MM.1S (cell line): ENCODE measurements around the gene DNAJC17.

Source experiments
- DNase-seq: peaks from one replicate; pipeline ENCODE4 v3.0.0-alpha.2; 2015
- H2AFZ ChIP-seq: fragments of 300-600 bp; sonication (generic); 2 replicates; pipeline ENCODE4 v1.6.0; 2016; ENCODE audit warnings: antibody characterized with exemption, low read length
- H3F3A ChIP-seq: fragments of 300-600 bp; sonication (generic); 2 replicates; pipeline ENCODE4 v1.6.1; 2016; ENCODE audit warnings: mild to moderate bottlenecking, antibody characterized with exemption, low read length, moderate library complexity, mixed read lengths; ENCODE audit not compliant: insufficient read depth
- H3K27ac ChIP-seq: fragments of 300-600 bp; sonication (generic); 2 replicates; pipeline ENCODE4 v1.5.1; 2016; ENCODE audit warnings: mild to moderate bottlenecking, low read length
- H3K27me3 ChIP-seq: fragments of 300-600 bp; sonication (generic); replicated peaks from 2 replicates; pipeline ENCODE4 v1.6.0; 2016; ENCODE audit warnings: low read length; ENCODE audit not compliant: insufficient read depth
- H3K36me3 ChIP-seq: fragments of 300-600 bp; sonication (generic); replicated peaks from 2 replicates; pipeline ENCODE4 v1.6.1; 2016; ENCODE audit warnings: mild to moderate bottlenecking, low read length, mixed read lengths; ENCODE audit not compliant: insufficient read depth
- H3K4me1 ChIP-seq: fragments of 300-600 bp; sonication (generic); 2 replicates; pipeline ENCODE4 v1.6.1; 2016; ENCODE audit warnings: low read length, mixed read lengths
- H3K4me2 ChIP-seq: fragments of 300-600 bp; sonication (generic); 2 replicates; pipeline ENCODE4 v1.6.0; 2016; ENCODE audit warnings: low read depth, low read length
- H3K4me3 ChIP-seq: fragments of 300-600 bp; sonication (generic); 2 replicates; pipeline ENCODE4 v1.5.1; 2016; ENCODE audit warnings: low read length, mixed read lengths
- H3K79me2 ChIP-seq: fragments of 300-600 bp; sonication (generic); 2 replicates; pipeline ENCODE4 v1.6.1; 2016; ENCODE audit warnings: mixed run types, low read length, mixed read lengths
- H3K9ac ChIP-seq: fragments of 300-600 bp; sonication (generic); 2 replicates; pipeline ENCODE4 v1.6.1; 2016; ENCODE audit warnings: low read length, mixed read lengths
- H3K9me2 ChIP-seq: fragments of 300-600 bp; sonication (generic); replicated peaks from 2 replicates; pipeline ENCODE4 v1.6.1; 2016; ENCODE audit warnings: mild to moderate bottlenecking, low read length, mixed read lengths; ENCODE audit not compliant: insufficient read depth
- H3K9me3 ChIP-seq: fragments of 300-600 bp; sonication (generic); replicated peaks from 2 replicates; pipeline ENCODE4 v1.6.1; 2016; ENCODE audit warnings: mild to moderate bottlenecking, low read length, mixed read lengths; ENCODE audit not compliant: insufficient read depth
- H4K20me1 ChIP-seq: fragments of 300-600 bp; sonication (generic); 2 replicates; pipeline ENCODE4 v1.6.1; 2016; ENCODE audit warnings: mild to moderate bottlenecking, low read length, moderate library complexity, mixed read lengths; ENCODE audit not compliant: insufficient read depth
- EZH2 ChIP-seq: fragments of 300-600 bp; sonication (generic); optimal IDR thresholded peaks from 2 replicates; pipeline ENCODE3; 2017; ENCODE audit warnings: low read depth, mild to moderate bottlenecking, antibody characterized with exemption, low read length, mixed read lengths
- EZH2phosphoT487 ChIP-seq: fragments of 300-600 bp; sonication (generic); IDR thresholded peaks from 2 replicates; pipeline ENCODE4 v1.6.1; 2018; ENCODE audit warnings: antibody characterized with exemption, low read length
- TF ChIP-seq, protein P1 (sequence below): fragments of 300-600 bp; sonication (generic); IDR thresholded peaks from 2 replicates; pipeline ENCODE4 v1.5.1; 2016; ENCODE audit warnings: antibody characterized with exemption, low read length, mixed read lengths

DNAJC17 gene

DNA sequence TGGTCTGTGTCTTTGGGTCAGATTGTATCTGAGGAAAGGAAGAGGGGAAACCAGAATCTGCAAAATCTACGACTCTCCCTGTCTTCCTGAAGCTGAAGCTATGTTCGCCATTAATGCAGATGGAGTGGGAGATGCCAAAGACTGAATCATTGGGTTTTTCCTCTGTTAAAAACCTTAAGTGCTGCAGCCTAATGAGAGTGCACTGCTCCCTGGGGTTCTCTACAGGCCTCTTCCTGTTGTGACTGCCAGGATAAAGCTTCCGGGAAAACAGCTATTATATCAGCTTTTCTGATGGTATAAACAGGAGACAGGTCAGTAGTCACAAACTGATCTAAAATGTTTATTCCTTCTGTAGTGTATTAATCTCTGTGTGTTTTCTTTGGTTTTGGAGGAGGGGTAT lies 76.2 kb downstream of the DNAJC17 start:
- H3K4me1 ChIP-seq, result peaks cover 14% of the 10 kb centered on the region
- H3K4me2 ChIP-seq, result no peak overlapping the region
- DNase-seq, result no peak
- no peaks in the 10 kb centered on the region for H3K9me2 ChIP-seq
- H3F3A ChIP-seq, result peaks cover 9% of the 10 kb centered on the region; the same call in 1 of the 2 replicates
- H3K27ac ChIP-seq, result peak overlapping the region; percentile 50; the same call in 1 of the 2 replicates
- H3K27me3 ChIP-seq, result no peaks in the 10 kb centered on the region
- no peak overlapping the region for H3K9ac ChIP-seq
- H3K36me3 ChIP-seq, result peaks cover 2% of the 10 kb centered on the region; the same call in 1 of the 2 replicates
- H3K9me3 ChIP-seq, result no peaks in the 10 kb centered on the region
- H4K20me1 ChIP-seq, result no peaks in the 10 kb centered on the region
- TF ChIP-seq, protein P1, sequence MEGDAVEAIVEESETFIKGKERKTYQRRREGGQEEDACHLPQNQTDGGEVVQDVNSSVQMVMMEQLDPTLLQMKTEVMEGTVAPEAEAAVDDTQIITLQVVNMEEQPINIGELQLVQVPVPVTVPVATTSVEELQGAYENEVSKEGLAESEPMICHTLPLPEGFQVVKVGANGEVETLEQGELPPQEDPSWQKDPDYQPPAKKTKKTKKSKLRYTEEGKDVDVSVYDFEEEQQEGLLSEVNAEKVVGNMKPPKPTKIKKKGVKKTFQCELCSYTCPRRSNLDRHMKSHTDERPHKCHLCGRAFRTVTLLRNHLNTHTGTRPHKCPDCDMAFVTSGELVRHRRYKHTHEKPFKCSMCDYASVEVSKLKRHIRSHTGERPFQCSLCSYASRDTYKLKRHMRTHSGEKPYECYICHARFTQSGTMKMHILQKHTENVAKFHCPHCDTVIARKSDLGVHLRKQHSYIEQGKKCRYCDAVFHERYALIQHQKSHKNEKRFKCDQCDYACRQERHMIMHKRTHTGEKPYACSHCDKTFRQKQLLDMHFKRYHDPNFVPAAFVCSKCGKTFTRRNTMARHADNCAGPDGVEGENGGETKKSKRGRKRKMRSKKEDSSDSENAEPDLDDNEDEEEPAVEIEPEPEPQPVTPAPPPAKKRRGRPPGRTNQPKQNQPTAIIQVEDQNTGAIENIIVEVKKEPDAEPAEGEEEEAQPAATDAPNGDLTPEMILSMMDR, result no peak
- H3K4me3 ChIP-seq, result no peak overlapping the region
- H2AFZ ChIP-seq, result no peak overlapping the region
- H3K79me2 ChIP-seq, result no peaks in the 10 kb centered on the region

DNA sequence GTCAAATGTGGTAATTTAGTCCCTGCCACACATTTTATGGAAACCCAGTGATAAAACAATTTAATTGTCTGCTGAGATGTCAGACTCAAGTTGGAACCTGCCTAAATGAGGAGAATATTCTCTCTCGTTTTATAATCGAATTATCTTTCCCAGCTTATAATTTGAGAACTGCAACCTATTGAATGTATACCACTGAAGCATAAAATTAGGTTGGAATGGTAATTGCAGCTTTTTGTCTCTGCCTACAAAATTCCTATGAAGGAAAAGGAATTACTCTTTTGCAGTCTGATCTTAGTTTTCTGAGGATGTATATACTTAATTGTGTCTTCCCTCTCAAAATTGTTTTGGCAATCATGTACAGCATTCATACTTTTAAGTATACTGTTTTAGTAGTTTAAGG lies 83.4 kb downstream of the DNAJC17 start:
- H3F3A ChIP-seq, result no peaks in the 10 kb centered on the region
- no peaks in the 10 kb centered on the region for H3K79me2 ChIP-seq
- no peak overlapping the region for H2AFZ ChIP-seq
- no peak overlapping the region for H3K4me2 ChIP-seq
- H3K4me1 ChIP-seq, result no peaks in the 10 kb centered on the region
- no peak overlapping the region for H3K4me3 ChIP-seq
- no peak overlapping the region for H3K27ac ChIP-seq
- H3K27me3 ChIP-seq, result no peaks in the 10 kb centered on the region
- no peaks in the 10 kb centered on the region for H3K9me3 ChIP-seq
- H3K36me3 ChIP-seq, result no peaks in the 10 kb centered on the region
- no peaks in the 10 kb centered on the region for H4K20me1 ChIP-seq
- no peak overlapping the region for H3K9ac ChIP-seq
- TF ChIP-seq EZH2 (no peak), EZH2phosphoT487 (no peak)
- TF ChIP-seq, protein P1, result no peak
- H3K9me2 ChIP-seq, result no peaks in the 10 kb centered on the region
- DNase-seq, result no peak

DNA sequence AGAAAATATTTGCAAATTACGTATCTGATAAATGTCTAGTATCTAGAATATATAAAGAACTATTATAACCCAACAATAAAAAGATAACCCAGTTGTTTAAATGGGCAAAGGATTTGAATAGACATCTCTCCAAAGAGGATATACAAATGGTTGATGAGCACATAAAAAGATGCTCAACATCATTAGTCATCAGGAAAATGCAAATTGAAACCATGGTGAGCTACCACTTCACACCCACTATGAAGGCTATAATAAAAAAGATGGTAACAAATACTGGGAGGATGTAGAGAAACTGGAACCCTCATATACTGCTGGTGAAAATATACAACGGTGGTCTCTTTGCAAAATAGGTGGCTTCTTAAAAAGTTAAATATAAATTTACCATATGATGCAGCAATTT lies 84.3 kb downstream of the DNAJC17 start:
- Histone ChIP-seq H3K36me3 (peaks cover 3% of the 10 kb centered on the region; the same call in 1 of the 2 replicates), H3K4me2 (no peak overlapping the region), H3F3A (no peaks in the 10 kb centered on the region), H3K4me1 (no peaks in the 10 kb centered on the region), H3K9ac (no peak overlapping the region), H3K9me2 (no peaks in the 10 kb centered on the region), H3K79me2 (no peaks in the 10 kb centered on the region), H3K27me3 (no peaks in the 10 kb centered on the region), H3K27ac (no peak overlapping the region), H2AFZ (no peak overlapping the region), H3K9me3 (no peaks in the 10 kb centered on the region), H4K20me1 (no peaks in the 10 kb centered on the region), H3K4me3 (no peak overlapping the region)
- DNase-seq, result no peak
- TF ChIP-seq, protein P1, result no peak
- TF ChIP-seq EZH2 (no peak), EZH2phosphoT487 (no peak)
